HuH-7.5 (cell line): ENCODE data around the gene CELA2A.
"Not testable (repeated sequence)": the region's sequence is repeated elsewhere in the genome, so short reads cannot be mapped to it uniquely, and the experiment has no call there.

Source experiments
- DNase-seq: peaks from one replicate; pipeline ENCODE4 v3.0.0; 2011; ENCODE audit warnings: low spot score

The CELA2A gene

DNA sequence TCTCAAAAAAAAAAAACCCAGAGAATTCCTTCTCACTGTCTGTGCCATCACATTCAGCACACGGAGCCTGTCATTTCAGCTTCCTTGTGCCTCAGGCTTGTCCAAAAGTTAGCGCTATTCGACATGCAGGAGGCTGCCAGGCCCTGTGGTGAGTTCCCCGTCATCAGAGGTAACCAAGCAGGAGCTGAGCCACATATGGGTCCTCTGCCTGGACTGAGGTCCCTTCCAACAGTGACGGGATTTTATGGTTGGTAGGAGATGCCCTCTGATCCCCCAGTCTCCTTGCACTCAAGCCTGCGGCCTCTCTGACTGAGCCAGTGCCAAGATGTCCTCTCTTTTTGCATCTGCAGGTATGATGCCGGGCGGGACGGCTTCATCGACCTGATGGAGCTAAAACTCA, 31.0 kb upstream of the CELA2A start:
- DNase-seq: no peak

DNA sequence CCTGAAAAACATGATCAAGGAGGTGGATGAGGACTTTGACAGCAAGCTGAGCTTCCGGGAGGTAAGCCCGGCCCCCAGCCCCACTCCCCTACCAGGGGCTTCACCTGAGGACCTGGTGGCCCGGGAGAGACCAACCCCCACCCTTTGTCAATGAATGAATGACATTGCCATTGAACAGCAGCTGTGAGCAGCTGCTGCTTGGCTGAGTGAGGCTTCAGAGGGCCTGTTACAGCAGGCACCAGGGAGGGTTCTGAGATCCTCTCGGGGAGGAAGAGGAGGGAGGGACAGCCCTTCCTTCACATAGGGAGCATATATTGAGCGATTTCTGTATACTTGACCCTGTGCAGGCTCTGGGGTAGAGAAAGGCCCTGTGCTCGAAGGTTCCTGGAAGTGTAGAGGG, 30.6 kb upstream of the CELA2A start:
- DNase-seq: no peak

- no peak for DNase-seq
Measured at GRCh38 chr1:15426492-15427279, 29.8 kb upstream of the CELA2A start.

DNA sequence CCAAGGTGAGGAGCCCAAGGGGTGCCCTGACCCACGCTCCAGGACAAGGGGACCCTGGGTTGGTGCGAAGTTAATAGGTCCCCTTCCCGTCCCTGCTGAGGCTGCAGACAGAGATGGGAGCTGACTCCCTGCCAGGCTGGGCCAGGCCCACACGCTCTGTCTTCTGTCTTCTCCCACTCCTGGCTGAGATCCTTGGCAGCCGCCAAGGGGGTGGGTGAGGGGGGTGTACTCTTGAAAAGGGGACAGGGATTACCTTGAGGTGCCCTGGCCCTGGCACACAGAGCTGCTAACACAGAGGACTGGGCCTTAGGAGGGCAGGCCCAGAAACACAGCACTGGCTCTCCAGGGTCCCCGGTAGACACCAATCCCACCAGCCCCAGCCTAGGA, 29.3 kb upstream of the CELA2A start:
- no peak for DNase-seq

- DNase-seq: not testable (repeated sequence)
Measured at GRCh38 chr1:15428252-15428651, 28.3 kb upstream of the CELA2A start.

GRCh38 chr1:15428815-15429435, 27.6 kb upstream of the CELA2A start:
- DNase-seq: no peak

DNA sequence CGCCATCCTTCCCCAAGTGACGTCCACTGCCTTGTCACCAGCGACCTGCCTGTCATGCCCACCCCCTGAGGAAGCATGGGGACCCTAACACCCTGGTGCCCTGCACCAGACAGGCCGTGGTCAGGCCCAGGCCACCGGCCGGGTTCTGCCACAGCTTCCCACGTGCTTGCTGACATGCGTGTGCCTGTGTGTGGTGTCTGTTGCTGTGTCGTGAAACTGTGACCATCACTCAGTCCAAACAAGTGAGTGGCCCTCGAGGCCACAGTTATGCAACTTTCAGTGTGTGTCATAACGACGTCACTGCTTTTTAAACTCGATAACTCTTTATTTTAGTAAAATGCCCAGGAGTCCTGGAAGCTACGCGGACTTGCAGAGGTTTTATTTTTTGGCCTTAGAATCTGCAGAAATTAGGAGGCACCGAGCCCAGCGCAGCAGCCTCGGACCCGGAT, 26.8 kb upstream of the CELA2A start:
- DNase-seq: no peak

GRCh38 chr1:15430787-15431570, 25.6 kb upstream of the CELA2A start:
- DNase-seq: peak; percentile 82

DNA sequence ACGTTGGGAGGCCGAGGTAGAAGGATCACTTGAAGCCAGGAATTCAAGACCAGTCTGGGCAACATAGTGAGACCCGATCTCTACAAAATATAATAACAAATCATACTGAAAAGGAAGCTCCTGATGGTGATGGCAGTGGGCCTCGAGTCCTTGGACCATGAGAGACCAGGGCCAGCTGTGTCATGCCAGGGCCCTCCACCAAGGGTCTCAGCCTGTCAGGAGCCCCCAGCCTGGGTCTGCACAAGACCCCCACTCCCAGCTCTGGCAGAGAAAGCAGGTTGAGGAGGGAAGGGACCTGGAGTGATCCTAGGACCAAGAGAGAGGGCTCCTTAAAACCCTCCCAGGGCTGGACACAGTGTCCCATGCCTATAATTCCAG, 25.0 kb upstream of the CELA2A start:
- no peak for DNase-seq

DNA sequence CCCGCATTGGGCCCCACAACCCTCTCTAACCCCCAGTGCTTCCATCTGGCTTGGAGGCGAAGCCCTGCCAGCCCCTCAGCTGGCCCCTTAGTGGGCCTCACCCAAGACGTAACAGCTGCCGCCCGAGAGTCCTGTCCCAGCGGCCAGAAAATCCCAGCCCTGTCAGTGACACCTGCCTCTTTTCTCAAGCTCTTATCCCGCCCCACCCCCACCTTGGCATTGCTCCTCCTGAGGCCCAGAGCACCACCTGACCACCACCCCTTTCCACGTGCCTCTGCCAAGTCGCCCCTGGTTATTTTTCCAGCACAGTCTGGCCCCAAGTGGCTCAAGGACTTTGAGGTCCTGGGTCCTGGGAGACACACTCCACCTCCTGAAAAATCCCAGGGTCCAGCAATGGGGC, 24.2 kb upstream of the CELA2A start:
- DNase-seq: no peak

- no peak for DNase-seq
Measured at GRCh38 chr1:15433471-15433870, 23.1 kb upstream of the CELA2A start.

GRCh38 chr1:15434739-15435138, 21.8 kb upstream of the CELA2A start:
- peak; percentile 59 for DNase-seq

- no peak for DNase-seq
Measured at GRCh38 chr1:15435239-15436077, 21.1 kb upstream of the CELA2A start.

DNA sequence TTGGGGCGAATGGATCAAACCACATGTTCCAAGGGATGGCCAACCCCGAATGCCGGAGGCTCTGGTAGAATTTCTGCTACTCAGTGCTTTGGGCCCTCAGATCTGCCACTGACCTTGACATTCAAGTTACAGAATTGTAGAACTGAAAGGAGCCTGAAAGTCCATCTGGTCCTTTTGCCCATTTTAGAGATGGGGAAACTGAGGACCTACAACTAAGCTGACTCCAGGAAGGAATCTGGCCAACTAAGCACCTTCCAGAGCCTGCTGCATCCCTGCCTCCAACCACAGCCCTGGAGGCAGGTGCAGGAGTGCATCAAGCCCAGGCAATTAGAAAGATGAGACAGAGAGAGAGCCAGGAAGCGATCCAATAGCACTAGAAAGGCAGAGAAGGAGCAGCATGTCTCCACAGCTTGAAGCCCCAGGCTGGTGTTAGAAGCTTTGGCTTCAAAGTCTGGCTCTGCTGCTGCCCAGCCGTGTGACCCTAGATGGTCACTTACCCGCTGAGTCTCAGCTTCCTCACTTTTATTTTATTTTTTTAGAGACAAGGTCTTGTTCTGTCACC, 19.6 kb upstream of the CELA2A start:
- DNase-seq: no peak

DNA sequence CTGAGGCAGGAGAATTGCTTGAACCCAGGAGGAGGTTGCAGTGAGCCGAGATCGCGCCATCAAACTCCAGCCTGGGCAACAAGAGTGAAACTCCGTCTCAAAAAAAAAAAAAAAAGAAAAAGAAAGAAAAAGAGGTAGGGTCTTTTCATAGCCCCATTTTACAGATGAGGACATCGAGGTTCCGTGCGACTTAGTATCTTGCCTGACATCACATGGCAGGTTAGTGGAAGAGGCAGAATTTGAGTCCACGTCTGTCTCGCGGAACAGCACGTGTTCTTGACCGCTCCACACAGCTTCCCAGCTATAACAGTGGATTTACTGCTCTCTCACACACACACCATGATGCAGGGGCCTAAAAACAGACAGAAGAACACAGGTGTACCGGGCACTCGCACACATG, 17.2 kb upstream of the CELA2A start:
- DNase-seq: no peak

DNA sequence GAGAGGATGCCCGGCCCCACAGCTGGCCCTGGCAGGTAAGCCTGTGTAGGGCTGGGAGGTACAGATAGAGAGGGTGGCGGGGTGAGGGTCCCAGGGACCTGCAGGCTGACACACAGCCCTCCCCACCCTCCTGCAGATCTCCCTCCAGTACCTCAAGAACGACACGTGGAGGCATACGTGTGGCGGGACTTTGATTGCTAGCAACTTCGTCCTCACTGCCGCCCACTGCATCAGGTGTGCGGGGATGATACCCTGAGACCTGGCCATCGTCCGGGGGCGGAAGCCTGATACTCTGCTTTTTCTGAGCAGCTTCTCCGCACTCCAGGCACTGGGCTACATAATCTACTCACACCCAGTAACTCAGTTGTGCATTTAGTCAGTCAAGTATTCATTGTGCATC, 16.2 kb upstream of the CELA2A start:
- no peak for DNase-seq

DNA sequence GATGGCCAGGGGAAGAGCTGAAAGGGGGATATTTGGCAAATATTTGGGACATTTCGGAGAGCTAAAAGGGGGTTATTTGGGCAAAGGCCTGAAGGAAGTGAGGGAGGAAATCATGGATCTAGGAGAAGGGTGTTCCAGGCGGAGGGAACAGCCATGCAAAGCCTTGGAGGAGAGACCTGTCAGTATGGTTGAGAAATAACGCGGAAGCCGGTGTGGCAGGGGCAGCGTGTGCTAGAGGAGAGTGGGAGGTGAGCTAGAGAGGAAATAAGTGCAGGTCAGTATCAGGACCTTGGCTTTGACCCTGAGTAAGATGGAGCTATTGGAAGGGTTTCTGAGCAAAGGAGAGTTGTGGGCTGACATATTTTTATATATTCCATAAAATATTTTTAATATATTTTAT, 15.3 kb upstream of the CELA2A start:
- no peak for DNase-seq

DNA sequence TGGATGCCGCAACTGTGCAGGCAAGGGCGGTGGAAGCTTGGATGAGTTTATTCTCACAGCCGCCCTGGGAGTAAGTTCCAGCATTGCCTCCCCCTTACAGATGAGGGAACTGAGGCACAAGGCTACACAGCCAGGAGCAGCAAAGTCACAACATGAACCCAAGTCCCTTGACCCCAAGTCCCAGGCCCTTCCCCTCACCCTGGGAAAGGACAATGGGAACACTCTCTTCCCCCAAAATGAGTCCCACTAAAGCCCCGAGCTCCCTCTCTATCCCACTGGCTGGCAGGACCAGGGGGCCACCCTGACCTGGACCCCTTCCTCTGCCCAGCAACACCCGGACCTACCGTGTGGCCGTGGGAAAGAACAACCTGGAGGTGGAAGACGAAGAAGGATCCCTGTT, 14.4 kb upstream of the CELA2A start:
- no peak for DNase-seq

DNA sequence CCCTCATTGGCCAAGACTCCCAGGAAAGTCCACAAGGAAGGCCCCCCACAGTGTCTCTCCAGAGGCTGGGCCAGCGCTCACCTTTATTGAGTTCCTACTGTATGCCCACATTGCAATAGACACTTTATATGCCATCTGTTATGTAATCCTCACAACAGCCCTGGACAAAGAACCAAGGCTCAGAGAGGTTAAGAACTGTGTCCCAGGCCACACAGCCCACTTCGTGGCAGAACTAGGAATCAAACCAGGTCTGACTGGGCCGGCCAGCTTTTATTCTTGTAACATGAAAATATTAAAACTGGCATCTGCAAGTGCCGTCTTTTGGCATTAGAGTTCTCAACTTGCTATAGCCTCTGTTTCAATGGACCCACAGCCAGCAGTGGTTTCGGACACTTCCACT, 13.8 kb upstream of the CELA2A start:
- no peak for DNase-seq

- no peak for DNase-seq
Measured at GRCh38 chr1:15443281-15443680, 13.3 kb upstream of the CELA2A start.

GRCh38 chr1:15444468-15445389, 11.8 kb upstream of the CELA2A start:
- DNase-seq: no peak
